ENCODE results near the gene TCEAL3. TPM values are rescaled to one million over a fixed set of nuclear protein-coding genes. Genes with fewer than 3 reads are reported as not detected.
A peak's percentile ranks its signal among the peaks of the same experiment; 100 is the strongest.

The TCEAL3 gene
- total and polyA plus RNA-seq, 10 of the 15 experiments (the other 5 are each of a cell fraction or from before 2014, with no cell fraction given), result 0.98 to 19.0 (median 11.7) TPM

DNA sequence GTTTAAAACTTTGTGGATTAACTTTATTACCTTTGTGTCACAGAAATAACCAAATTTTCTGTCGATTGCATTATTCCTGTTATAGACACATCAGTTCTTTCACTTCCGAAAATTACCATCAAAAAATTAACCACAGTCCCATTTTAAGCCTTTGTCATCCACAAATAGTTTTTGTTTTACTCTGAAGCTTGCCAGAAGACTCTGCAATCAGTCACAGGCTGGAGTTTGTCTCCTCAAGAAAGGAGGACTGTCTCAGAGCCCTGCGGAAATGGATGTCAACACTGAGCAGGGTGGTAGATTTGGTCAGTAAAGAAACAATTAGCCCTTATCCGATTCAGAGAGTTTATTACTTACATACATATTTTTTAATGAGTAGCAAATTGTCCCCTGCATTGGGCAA is 42.6 kb upstream of the TCEAL3 start (continued):
- TF ChIP-seq NR2C2 (IDR thresholded peaks at IDR 0.05; ENCODE audit: borderline replicate concordance, control insufficient read depth, insufficient read length, low read depth), result no peak
- TF ChIP-seq MEF2A (IDR thresholded peaks at IDR 0.05; ENCODE audit: insufficient read depth, low read depth, low read length), result peak; percentile 93
- TF ChIP-seq CREB1 (IDR thresholded peaks at IDR 0.05; ENCODE audit: low read depth), result 0 out of 2 replicates have a peak, but pooled peaks have one; percentile 11
- no peak for TF ChIP-seq JUND (IDR thresholded peaks at IDR 0.05; ENCODE audit: low read depth, low read length)
- TF ChIP-seq, protein P1, sequence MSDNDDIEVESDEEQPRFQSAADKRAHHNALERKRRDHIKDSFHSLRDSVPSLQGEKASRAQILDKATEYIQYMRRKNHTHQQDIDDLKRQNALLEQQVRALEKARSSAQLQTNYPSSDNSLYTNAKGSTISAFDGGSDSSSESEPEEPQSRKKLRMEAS (IDR thresholded peaks at IDR 0.05; ENCODE audit: low read depth, low read length), result no peak
- 0 out of 2 replicates have a peak, but pooled peaks have one; percentile 17 for TF ChIP-seq TBL1XR1 (IDR thresholded peaks at IDR 0.05; ENCODE audit: low read depth, low read length)
- TF ChIP-seq, protein P2, sequence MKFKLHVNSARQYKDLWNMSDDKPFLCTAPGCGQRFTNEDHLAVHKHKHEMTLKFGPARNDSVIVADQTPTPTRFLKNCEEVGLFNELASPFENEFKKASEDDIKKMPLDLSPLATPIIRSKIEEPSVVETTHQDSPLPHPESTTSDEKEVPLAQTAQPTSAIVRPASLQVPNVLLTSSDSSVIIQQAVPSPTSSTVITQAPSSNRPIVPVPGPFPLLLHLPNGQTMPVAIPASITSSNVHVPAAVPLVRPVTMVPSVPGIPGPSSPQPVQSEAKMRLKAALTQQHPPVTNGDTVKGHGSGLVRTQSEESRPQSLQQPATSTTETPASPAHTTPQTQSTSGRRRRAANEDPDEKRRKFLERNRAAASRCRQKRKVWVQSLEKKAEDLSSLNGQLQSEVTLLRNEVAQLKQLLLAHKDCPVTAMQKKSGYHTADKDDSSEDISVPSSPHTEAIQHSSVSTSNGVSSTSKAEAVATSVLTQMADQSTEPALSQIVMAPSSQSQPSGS (IDR thresholded peaks at IDR 0.05; ENCODE audit: low read length), result 0 out of 2 replicates have a peak, but pooled peaks have one; percentile 48
- TF ChIP-seq, protein P3, sequence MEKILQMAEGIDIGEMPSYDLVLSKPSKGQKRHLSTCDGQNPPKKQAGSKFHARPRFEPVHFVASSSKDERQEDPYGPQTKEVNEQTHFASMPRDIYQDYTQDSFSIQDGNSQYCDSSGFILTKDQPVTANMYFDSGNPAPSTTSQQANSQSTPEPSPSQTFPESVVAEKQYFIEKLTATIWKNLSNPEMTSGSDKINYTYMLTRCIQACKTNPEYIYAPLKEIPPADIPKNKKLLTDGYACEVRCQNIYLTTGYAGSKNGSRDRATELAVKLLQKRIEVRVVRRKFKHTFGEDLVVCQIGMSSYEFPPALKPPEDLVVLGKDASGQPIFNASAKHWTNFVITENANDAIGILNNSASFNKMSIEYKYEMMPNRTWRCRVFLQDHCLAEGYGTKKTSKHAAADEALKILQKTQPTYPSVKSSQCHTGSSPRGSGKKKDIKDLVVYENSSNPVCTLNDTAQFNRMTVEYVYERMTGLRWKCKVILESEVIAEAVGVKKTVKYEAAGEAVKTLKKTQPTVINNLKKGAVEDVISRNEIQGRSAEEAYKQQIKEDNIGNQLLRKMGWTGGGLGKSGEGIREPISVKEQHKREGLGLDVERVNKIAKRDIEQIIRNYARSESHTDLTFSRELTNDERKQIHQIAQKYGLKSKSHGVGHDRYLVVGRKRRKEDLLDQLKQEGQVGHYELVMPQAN (conservative IDR thresholded peaks at IDR 0.05), result no peak
- no peak for TF ChIP-seq NR2C1 (IDR thresholded peaks at IDR 0.05)
- TF ChIP-seq, protein P4, sequence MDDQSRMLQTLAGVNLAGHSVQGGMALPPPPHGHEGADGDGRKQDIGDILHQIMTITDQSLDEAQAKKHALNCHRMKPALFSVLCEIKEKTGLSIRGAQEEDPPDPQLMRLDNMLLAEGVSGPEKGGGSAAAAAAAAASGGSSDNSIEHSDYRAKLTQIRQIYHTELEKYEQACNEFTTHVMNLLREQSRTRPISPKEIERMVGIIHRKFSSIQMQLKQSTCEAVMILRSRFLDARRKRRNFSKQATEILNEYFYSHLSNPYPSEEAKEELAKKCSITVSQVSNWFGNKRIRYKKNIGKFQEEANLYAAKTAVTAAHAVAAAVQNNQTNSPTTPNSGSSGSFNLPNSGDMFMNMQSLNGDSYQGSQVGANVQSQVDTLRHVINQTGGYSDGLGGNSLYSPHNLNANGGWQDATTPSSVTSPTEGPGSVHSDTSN (IDR thresholded peaks at IDR 0.05; ENCODE audit: insufficient replicate concordance, low read depth, low read length), result no peak
- no peak for TF ChIP-seq SIX5 (IDR thresholded peaks at IDR 0.05; ENCODE audit: low read depth, low read length, severe bottlenecking)
- TF ChIP-seq EGR1 (IDR thresholded peaks at IDR 0.05; ENCODE audit: borderline replicate concordance in 1 of 2, low read depth in 2 of 2, low read length in 2 of 2), result no peak
- TF ChIP-seq WRNIP1 (IDR thresholded peaks at IDR 0.05; ENCODE audit: borderline replicate concordance, low read depth, low read length), result no peak
- peak; percentile 34 for TF ChIP-seq JUNB (IDR thresholded peaks at IDR 0.05)
- TF ChIP-seq, protein P5, sequence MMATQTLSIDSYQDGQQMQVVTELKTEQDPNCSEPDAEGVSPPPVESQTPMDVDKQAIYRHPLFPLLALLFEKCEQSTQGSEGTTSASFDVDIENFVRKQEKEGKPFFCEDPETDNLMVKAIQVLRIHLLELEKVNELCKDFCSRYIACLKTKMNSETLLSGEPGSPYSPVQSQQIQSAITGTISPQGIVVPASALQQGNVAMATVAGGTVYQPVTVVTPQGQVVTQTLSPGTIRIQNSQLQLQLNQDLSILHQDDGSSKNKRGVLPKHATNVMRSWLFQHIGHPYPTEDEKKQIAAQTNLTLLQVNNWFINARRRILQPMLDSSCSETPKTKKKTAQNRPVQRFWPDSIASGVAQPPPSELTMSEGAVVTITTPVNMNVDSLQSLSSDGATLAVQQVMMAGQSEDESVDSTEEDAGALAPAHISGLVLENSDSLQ (IDR thresholded peaks at IDR 0.05), result no peak
- no peak for TF ChIP-seq RBBP5 (conservative IDR thresholded peaks at IDR 0.05)
- no peak for TF ChIP-seq SMC3 (IDR thresholded peaks at IDR 0.05; ENCODE audit: borderline replicate concordance, low read length)
- TF ChIP-seq CBFB (IDR thresholded peaks at IDR 0.05; ENCODE audit: low read depth), result peak; percentile 47; the same call in 1 of the 2 replicates
- TF ChIP-seq CHD1 (IDR thresholded peaks at IDR 0.05; ENCODE audit: low read depth, low read length), result no peak
- TF ChIP-seq CREM (IDR thresholded peaks at IDR 0.05; ENCODE audit: low read depth), result peak; percentile 35; the same call in 1 of the 2 replicates
- TF ChIP-seq PAX5 (IDR thresholded peaks at IDR 0.05; ENCODE audit: borderline replicate concordance, low read depth, low read length), result no peak
- no peak for TF ChIP-seq BCL11A (IDR thresholded peaks at IDR 0.05; ENCODE audit: low read depth, low read length)
- no peak for TF ChIP-seq CBX5 (IDR thresholded peaks at IDR 0.05; ENCODE audit: low read depth)
- peak; percentile 40; the same call in 1 of the 2 replicates for TF ChIP-seq FOXM1 (IDR thresholded peaks at IDR 0.05; ENCODE audit: low read depth, low read length)

Data from GM12878 (cell line).